ENCODE data around the gene CEMIP.

The CEMIP gene

DNA sequence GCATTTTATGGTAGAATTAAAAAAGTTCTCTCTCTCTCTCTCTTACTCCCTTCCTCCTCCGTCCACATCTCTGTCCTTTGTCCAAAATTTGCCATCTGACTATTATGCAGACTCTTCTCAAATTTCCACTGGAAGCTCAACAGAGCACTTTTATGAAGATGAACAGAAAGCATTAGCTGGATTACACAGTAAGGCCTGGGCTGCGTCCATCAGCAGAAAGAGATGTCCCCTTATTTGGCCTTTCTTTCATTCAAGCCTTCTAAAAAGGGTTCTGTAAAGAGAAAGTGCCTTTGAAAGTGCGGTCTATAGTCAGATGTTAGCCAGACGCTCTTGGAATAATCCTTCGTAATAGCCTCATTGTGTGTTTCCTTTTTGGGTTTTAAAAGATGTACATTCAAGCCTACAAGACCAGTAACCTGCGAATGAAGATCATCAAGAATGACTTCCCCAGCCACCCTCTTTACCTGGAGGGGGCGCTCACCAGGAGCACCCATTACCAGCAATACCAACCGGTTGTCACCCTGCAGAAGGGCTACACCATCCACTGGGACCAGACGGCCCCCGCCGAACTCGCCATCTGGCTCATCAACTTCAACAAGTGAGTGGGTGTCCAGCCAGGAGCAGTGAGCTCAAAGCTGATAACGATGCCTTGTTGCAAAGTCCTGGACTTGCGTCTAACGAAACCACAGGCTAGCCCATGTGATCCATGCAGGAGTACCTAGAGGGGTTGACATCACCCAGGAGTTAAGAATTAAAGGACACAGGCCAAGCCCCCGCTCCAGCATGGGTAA, 157.3 kb downstream of the CEMIP start:
- no peak for DNase-seq

DNA sequence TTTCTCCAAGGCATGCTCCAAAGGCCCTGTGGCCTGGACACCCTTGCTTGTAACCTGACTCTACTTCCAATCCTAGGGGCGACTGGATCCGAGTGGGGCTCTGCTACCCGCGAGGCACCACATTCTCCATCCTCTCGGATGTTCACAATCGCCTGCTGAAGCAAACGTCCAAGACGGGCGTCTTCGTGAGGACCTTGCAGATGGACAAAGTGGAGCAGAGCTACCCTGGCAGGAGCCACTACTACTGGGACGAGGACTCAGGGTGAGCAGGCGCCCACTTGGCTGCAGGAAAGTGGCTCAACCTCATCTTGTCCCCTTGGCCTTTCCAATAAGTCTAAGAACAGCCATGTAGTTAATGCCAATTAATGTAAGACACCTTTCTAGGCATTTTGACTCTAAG, 158.5 kb downstream of the CEMIP start:
- DNase-seq, result no peak

DNA sequence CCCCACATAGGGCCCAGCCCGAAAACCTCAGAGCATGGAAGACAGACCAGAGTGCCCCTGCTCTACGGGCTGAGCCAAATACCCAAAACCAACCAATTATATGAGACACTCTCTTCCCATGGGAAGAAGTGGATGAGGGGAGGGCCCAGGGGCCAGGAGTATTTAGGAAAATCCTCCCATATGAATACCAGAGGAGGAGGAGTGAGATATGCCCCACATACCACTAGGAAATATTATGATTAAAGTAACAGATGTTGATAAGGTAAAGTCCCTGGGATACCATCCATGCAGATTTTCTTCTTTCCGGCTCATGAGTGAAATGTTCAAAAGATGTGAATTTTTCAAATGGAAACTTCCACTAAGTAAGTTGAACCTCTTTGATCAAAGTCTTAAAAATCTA, 160.0 kb downstream of the CEMIP start:
- no peak for DNase-seq

DNA sequence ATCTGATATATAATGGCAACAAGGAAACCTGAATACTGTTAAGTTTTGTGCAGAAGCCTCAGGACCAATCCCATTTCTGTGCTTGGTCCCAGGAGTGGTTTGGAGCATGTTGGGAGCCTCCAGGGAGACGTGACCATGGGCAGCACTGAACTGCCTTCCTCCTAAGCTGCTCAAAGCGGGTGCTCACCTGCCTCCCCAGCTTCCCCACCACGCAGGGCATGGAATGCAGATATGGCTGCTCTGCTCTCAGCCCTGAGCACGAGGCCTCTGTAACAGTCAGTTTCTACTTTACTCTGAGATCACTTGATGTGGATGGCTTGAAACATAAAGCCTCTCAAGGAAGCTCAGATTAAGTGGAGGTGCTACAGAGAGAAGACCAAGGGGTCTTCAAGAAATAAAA, 161.2 kb downstream of the CEMIP start:
- DNase-seq, result no peak

DNA sequence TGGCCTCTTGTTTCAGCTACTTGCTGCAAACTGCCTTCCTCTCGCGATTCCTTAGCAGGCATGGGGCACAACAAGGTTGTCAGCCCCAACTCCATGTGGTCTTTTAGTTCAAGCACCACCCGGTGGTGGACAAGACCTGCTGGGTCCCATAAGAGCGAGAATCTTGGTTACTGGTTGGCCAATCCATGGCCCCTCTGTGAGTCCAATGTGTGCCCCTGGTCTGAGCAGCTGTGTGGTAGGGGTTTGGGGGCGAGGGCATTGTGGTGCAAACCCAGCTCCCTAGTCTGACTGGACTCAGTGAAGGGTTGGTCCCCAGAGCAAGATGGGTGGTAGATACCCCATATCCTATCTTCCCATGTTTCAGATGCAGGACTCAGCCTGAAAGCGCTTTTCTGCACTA, 161.7 kb downstream of the CEMIP start:
- no peak for DNase-seq

DNA sequence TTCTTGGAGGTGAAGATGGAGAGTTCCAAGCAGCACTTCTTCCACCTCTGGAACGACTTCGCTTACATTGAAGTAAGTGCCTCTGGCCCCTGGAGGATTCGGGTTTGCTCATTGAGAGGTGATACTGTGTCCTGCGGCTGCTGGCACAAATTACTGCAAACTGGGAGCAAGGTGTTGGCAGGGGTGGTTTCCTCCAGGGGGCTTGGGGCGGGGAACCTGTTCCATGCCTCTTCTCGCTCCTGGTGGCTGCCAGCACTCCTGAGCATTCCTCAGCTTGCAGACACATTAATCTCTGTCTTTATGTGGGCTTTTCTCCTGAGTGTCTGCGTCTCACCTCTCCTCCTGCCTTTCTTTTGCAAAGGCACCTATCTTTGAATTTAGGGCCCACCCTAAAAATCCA, 163.1 kb downstream of the CEMIP start:
- no peak for DNase-seq

DNA sequence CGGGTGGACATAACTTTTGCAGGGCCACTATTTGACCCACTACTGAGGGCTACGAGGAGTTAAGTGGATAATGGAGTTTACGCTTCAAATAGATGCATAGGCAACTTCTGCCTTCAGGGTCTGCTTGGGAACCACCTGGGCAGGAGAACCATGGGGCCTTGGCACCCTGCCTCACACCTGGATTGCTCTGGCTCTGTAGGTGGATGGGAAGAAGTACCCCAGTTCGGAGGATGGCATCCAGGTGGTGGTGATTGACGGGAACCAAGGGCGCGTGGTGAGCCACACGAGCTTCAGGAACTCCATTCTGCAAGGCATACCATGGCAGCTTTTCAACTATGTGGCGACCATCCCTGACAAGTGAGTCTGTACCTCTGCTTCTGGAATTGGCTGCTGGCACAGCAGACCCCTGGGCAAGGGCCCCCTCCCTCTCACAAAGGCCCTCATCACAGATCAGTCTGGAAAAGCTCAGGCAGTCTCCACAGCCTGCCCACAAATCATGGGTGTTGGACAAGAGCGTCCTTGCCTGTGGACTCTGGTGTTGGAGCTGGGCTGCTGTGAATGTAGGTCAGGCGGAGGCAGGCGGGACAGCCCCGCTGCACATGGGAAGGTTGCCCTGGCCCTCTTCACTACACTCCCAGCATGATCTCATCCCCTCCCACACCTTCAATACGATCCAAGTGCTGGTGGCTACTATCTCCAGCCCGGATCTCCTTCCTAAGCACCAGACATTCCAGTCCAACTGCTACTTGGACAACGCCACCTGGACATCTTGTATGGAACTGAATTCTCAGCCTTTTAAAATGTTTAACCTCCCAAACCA, 163.8 kb downstream of the CEMIP start:
- peak; percentile 47 for DNase-seq

DNA sequence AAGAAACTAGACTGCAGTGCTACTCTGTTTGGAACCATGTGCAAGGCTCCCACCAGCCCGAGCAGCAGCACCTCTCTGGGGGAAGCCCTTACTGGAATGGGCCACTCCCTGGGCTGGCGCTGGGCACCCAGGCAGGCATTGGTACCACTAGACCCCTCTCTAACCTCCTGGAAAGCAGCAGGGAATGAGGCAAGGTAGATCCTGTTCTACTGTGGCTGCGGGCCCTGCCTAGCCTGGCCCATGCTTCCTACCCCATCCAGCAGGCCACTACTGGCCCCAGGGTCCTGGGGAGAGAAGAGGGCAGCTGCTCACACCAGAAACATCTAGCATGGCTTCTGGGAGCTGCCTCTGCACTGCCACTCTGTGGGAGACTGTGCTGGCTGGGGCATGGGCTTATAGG, 165.6 kb downstream of the CEMIP start:
- DNase-seq, result no peak

DNA sequence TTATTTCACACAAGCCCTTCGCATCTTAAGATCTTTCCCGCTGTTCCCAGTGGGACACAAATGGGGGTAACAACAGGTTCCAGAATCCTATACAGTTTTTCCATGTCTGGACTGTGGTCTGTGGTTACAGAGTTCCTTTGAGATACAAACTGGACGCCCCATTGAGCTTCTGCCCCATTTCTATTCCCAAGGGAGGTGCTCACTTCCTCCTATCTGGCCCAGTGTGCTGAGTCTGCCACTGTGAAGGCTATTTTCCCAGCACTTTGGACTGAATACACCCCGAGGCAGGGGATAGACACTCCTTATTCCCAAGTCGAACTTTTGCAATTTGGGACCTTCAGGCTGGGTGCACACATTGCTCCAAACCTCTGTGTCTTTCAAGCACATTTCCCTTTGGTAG, 166.4 kb downstream of the CEMIP start:
- no peak for DNase-seq

DNA sequence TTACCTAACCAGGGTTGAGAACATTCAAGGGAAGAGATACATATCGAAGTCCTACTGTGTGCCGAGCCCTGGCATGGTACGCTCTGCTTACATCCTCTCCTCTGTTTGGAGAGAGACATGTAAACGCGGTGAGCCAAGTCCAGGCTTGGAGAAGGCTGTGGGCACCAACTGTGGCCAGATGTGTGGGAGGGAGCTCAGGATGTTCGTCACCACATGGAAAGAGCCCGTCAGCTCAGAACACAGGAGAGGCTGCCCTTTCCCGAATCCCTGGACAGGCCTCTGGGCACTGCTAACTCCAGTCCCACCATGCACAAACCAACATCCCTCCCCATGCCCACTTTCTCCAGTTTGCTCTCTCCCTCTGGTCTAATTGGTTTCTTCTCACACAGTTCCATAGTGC, 167.4 kb downstream of the CEMIP start:
- no peak for DNase-seq

DNA sequence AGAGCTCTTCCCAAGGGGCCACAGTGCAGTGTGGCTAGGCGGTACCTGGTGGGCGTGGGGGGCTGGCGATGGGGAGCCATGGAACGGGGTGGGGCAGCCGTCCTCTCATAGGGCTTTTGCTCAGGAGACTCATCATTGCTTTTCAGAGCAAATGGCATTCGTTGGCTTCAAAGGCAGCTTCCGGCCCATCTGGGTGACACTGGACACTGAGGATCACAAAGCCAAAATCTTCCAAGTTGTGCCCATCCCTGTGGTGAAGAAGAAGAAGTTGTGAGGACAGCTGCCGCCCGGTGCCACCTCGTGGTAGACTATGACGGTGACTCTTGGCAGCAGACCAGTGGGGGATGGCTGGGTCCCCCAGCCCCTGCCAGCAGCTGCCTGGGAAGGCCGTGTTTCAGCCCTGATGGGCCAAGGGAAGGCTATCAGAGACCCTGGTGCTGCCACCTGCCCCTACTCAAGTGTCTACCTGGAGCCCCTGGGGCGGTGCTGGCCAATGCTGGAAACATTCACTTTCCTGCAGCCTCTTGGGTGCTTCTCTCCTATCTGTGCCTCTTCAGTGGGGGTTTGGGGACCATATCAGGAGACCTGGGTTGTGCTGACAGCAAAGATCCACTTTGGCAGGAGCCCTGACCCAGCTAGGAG, 169.6 kb downstream of the CEMIP start:
- no peak for DNase-seq

DNA sequence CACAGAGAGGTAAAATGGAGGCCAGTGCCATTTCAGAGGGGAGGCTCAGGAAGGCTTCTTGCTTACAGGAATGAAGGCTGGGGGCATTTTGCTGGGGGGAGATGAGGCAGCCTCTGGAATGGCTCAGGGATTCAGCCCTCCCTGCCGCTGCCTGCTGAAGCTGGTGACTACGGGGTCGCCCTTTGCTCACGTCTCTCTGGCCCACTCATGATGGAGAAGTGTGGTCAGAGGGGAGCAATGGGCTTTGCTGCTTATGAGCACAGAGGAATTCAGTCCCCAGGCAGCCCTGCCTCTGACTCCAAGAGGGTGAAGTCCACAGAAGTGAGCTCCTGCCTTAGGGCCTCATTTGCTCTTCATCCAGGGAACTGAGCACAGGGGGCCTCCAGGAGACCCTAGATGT, 170.6 kb downstream of the CEMIP start:
- no peak for DNase-seq

DNA sequence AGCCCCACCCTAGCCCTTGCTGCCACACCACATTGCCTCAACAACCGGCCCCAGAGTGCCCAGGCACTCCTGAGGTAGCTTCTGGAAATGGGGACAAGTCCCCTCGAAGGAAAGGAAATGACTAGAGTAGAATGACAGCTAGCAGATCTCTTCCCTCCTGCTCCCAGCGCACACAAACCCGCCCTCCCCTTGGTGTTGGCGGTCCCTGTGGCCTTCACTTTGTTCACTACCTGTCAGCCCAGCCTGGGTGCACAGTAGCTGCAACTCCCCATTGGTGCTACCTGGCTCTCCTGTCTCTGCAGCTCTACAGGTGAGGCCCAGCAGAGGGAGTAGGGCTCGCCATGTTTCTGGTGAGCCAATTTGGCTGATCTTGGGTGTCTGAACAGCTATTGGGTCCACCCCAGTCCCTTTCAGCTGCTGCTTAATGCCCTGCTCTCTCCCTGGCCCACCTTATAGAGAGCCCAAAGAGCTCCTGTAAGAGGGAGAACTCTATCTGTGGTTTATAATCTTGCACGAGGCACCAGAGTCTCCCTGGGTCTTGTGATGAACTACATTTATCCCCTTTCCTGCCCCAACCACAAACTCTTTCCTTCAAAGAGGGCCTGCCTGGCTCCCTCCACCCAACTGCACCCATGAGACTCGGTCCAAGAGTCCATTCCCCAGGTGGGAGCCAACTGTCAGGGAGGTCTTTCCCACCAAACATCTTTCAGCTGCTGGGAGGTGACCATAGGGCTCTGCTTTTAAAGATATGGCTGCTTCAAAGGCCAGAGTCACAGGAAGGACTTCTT, 171.3 kb downstream of the CEMIP start:
- DNase-seq, result no peak

DNA sequence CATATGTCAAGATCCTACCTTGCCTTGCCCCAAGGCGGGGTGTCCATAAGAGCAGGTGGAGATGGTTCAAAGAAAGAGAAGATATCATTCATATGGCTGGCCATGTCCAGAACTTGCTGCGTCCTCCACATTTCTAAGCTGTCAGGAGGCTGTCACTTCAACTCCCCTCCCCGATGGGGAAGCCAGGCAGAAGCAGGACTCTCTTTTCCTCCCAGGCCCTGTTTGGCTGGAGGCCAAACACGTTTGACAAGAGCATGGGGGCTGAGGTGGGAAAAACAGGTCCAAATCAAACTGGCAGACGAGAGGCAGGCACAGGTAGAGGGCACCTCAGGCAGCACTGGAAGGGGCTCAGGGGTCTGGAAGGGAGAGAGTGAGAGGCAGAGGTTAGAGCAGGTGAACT, 172.8 kb downstream of the CEMIP start:
- DNase-seq, result no peak

DNA sequence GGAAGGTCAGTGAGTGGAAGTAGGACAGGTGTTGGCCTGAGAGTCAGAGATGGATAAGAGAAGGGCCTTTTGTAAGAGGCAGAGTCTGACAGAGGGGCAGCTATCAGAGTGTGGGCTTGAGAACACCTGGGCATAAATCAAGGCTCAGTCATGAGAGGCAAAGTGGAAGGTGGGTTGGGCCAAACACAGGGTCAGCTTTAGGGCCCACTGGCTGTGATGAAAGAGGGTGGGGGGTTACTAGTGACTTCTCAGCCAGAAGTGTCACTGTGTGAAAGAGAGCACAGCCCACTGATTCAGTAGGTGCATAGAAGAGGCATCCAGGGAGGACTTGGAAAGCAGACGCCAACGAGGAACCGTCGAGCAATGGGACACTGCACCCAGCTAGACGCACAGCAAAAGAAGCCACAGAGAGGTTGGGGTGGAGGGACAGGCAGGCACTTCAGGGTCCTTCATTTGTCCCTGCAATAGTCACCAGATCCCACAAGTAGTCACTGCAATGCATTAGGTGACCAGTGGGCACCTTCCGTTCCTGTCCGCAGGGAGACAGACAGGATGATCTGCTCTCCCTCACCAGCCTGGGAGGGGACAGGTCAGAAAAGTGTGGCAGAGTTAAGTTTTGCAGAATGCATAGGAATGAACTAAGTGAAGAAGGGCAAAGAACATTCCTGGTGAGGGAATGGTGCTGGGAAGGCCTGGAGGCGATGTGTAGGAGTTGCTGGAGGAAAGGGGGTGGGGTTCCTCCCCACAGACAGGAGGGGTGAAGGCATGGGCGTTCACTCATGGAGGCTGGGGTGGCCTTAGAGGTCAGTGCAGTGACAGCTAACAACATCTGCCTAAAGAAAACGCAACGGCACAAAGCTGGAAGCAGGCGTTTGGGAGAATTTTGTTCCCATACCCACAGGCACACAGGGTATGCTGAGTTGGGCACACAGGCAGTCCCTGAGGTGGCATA, 174.1 kb downstream of the CEMIP start:
- peak; percentile 76 for DNase-seq

DNA sequence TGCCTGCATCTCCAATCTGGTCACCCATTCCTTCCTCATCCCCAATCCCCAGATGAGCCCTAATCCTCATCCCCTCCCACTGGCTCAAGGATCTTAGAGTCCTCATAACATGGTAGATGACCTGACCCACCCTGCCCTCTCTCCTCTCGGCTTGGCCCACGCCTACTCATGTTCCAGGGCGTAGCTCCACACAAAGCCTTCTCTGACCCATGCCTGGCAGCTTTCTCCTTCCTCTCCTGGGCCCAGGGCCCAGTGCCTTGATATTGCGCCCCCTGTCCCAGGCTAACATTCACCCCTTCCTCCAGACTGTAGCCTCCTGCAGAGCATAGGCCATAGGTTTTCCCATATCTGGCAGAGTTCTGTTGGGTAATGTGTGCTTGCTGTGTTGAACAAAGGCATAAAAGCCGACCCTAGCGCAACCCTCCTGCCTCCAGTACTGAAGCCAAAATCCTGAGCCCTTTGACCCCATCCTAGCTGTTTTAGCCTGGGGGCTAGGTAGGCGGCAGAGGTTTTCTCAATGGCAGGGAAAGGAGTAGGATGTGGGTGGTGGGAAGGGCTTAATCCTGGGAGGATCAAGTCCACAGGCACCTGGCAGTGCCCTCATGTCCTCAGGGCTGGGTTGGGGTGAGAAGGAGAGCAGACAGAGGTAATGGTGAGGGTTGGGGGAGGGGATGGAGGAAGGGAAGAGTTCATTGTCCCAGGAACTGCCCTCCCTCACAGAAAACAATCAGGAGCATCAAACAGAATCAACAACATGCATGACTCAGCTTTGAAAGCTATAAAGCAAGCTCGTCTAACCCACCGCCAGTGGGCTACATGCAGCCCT, 175.0 kb downstream of the CEMIP start:
- DNase-seq, result no peak

DNA sequence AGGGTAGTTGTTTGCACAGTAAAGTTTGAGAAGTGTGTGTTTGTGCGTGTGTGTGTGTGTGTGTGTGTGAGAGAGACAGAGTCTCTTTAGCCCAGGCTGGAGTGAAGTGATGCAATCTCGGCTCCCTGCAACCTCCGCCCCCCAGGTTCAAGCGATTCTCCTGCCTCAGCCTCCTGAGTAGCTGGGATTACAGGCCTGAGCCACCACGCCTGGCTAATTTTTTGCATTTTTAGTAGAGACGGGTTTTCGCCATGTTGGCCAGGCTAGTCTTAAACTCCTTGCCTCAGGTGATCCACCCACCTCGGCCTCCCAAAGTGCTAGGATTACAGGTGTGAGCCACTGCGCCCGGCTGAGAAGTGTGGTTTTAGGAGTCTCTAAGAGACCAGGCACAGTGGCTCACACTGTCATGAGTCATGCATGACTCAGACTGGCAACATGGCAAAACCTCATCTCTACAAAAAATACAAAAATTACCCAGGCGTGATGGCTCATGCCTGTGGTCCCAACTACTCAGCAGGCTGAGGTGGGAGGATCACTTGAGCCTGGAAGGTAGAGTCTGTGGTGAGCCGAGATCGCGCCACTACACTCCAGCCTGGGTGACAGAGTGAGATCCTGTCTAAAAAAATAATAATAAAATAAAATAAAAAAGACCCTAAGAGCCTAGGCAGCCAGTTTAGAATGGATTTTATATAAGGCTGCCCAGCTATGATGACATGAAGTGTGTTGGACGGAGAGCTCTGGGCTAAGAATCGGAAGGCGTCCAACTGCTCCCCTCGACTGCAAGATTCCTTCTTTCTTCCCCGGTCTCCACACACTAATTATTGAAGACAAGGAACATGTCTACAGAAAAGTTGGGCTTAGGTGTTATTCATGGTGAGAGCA, 176.6 kb downstream of the CEMIP start:
- peak; percentile 98 for DNase-seq

DNA sequence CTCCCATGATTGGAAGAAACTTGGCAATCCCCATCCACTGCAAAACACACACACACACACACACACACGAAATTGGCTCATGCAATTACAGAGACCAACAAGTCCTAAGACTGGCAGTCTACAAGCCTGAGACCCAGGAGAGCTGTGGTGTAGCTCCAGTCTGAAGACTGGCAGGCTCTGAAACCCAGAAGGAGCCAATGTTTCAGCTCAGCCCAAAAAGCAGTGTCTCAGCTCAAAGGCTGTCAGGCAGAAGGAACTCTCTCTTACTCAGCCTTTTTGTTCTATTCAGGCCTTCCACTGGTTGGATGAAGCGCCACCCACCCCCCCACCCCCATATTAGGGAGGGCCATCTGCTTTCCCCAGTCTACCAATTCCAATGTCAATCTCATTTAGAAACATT, 178.4 kb downstream of the CEMIP start:
- no peak for DNase-seq

DNA sequence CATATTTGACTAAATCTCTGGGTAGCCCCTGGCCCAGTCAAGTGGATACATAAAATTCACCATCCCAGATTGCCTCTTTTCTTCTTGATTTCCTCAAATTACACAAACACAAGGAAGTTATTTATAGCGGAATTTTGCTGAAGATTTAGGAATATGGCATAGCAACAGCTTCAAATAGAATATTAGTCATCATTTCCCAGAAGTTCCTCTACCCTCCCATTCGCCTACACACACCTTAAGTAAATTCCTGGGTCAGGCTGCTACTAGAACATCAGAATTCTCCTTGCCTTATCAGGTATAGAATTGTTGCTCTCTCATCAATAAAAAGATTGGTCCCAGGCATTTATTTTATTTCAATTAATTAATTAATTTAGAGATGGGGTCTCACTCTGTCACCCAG, 178.8 kb downstream of the CEMIP start:
- DNase-seq, result no peak
